Omental fat pad (tissue), 4 donors: ENCODE measurements around the gene CMKLR1. TPM values are rescaled to one million over a fixed set of nuclear protein-coding genes. Genes with fewer than 3 reads are reported as not detected.

Source experiments
- ATAC-seq: fragments of 150-250 bp; one replicate; pipeline ENCODE4 v1.9.1; 2016; ENCODE audit warnings: mild to moderate bottlenecking, moderate library complexity; ENCODE audit not compliant: low FRiP score
- DNase-seq: peaks from one replicate; pipeline ENCODE4 v3.0.0-alpha.2; 2019; ENCODE audit warnings: low spot score
- total RNA-seq, 4 donors: library from RNA; depleted of rRNA; stranded (reverse); fragments of >200 nt; gene quantifications; one replicate each; pipeline ENCODE4 v1.1.0, GENCODE V29; 2016
- TF ChIP-seq, protein P1 (sequence below), 3 donors: fragments of 450-650 bp; IDR thresholded peaks; one replicate each; pipeline ENCODE4 v1.5.1; 2016 to 2017; ENCODE audit warnings: antibody characterized with exemption in 3 of 3, mild to moderate bottlenecking in 3 of 3, moderate library complexity in 2 of 3

Gene CMKLR1
- total RNA-seq, 4 donors from 2014 or later = 20.7 to 28.1 (median 23.1) TPM

DNA sequence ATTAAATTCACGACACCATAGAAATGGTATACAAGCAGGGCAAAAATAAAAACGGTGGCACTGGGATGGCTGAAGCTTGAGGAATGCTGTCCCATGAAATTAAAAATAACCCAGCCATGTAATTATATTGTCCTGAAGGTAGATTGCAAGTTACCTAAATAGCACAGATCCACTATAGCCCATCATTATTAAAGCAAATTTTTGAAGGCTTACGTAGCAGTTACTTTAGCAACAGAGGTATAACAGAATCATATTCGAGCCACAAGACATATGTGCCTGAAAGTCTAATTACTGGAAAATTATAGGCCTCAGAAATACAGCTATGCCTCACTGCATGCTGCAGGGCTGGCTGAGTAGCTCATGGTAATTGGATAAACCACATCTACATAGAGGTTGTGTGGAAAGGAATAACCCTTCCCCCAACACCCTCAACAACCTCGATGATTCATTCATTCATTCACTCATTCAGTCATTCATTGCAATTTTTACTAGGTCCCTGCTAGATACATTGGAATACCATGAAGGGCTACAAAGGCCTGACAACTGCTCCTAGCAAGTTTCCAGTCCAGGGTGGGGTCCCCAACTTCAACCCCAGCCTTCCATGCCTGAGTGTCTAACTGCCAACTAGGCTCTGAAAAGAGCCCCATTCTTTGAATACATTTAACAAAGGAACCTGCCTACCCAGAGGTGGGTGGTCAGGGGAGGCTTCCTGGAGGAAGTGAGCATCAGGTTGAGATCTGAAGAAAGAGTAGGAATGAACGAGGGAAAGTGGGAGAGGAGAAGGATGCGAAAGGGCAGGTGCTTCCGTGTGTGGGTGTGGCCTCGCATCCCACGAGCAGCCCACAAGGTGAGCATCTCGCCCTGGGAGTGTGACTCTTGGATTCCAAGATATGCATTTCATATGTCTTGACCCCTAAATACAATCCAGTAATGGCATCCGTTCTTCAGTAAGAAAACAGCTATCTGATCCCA, 18.0 kb upstream of the CMKLR1 start:
- DNase-seq (no peak), ATAC-seq (no peak)
- TF ChIP-seq, protein P1, sequence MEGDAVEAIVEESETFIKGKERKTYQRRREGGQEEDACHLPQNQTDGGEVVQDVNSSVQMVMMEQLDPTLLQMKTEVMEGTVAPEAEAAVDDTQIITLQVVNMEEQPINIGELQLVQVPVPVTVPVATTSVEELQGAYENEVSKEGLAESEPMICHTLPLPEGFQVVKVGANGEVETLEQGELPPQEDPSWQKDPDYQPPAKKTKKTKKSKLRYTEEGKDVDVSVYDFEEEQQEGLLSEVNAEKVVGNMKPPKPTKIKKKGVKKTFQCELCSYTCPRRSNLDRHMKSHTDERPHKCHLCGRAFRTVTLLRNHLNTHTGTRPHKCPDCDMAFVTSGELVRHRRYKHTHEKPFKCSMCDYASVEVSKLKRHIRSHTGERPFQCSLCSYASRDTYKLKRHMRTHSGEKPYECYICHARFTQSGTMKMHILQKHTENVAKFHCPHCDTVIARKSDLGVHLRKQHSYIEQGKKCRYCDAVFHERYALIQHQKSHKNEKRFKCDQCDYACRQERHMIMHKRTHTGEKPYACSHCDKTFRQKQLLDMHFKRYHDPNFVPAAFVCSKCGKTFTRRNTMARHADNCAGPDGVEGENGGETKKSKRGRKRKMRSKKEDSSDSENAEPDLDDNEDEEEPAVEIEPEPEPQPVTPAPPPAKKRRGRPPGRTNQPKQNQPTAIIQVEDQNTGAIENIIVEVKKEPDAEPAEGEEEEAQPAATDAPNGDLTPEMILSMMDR (IDR thresholded peaks at IDR 0.05) = no peak

DNA sequence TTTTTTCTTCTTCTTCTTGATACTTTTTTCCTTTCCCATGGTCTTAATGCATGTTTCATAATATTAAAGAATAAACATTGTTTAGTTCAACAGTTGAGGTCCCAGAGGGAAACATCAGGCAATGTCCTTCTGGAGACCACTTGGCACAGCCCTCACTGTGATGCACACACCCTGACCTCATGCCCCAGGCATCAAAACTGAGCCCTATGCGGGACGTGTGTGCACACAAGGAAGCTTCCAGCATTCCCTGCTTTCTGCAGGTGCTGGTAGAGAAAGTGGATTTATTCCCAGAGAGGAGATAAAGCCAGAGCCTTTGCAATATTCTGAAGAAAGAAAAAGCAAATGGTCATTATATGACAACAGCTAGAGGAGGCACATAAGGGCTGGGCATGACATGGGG, 16.0 kb upstream of the CMKLR1 start:
- ATAC-seq = no peak
- TF ChIP-seq, protein P1 (IDR thresholded peaks at IDR 0.05) = no peak
- DNase-seq = no peak

DNA sequence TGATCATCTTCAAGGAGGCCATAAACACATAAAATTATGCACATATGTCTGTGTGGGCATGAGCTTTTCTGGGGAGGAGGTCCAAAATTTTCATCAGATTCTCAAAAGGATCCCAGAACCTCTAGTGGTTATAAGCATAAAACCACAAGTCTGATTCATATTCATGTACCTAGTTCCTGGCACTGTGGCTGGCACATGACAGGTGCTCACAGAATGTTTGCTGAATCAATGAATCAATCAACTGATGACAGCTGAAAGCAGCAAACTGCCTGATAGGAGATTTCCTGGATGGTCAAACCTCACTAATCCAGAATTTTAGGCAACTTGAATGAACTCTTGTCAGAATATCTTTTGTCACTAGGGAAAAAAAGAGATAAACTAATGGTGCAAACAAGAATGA, 13.5 kb upstream of the CMKLR1 start:
- no peak for DNase-seq
- TF ChIP-seq, protein P1 (IDR thresholded peaks at IDR 0.05) = no peak
- ATAC-seq = no peak

DNA sequence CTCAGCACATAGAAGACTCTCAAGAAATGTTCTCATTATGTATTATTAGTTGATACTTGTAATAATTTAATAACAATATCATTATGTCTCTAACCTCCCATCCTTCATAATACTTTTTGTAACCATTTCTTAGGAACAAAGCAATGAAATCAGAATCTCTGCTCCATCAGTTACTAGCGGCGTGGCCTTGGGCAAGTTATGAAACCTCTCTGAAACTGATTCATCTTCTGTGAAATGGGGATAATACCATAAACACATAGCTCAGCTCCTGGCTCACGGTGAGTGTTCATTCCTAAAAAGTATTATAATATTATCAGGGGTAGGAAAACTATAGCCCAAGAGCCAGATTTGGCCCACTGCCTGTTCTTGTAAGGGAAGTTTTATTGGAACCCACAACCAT, 11.4 kb upstream of the CMKLR1 start:
- ATAC-seq (no peak), DNase-seq (no peak)
- TF ChIP-seq, protein P1 (IDR thresholded peaks at IDR 0.05) = no peak

DNA sequence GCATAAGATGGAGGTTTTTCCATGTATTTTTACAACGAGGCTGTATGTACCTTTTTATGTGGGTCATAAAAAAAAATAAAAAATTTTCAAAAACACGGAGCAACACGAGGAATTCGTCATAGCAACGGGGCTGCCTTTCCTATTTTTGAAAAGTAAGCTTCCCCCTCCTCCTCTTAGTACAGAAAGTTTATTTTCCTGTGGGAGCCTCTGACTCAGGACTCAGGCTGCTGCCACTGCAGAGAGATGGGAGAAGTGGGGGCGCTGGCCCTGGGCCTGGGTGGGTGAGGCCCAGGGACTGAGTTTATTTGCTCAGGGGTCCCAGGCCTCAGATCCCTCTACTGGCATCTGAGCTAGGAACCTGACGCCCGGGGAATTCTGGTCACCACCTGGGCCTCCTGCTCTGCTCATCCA, 10.2 kb upstream of the CMKLR1 start:
- TF ChIP-seq, protein P1 (IDR thresholded peaks at IDR 0.05) = no peak
- ATAC-seq (no peak), DNase-seq (no peak)

DNA sequence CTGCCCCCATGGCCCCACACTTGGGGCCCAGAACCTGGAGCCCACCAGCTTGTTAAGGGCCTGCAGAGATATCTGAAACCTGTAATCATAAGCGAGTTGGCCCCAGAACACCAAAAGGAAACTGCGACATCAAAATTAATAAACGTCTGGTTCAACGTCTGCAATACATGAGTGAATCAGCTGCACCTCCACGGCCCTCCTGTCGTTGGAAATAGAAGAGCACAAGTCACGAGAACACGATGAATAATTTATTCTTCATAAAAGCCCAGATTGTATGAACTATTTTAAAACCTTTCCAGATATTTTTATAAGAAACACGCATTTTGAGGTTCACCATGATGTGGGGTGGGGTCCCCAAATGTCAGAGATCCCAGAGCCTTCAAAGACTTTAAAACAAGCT, 9.7 kb upstream of the CMKLR1 start:
- no peak for ATAC-seq
- TF ChIP-seq, protein P1 (IDR thresholded peaks at IDR 0.05) = no peak
- no peak for DNase-seq
